Measurements from ENCODE around the gene GNPAT. TPM values are rescaled to one million over a fixed set of nuclear protein-coding genes. Genes with fewer than 3 reads are reported as not detected.

GNPAT gene
- total RNA-seq, 4 donors from 2014 or later = 33.9 to 41.9 (median 38.8) TPM

DNA sequence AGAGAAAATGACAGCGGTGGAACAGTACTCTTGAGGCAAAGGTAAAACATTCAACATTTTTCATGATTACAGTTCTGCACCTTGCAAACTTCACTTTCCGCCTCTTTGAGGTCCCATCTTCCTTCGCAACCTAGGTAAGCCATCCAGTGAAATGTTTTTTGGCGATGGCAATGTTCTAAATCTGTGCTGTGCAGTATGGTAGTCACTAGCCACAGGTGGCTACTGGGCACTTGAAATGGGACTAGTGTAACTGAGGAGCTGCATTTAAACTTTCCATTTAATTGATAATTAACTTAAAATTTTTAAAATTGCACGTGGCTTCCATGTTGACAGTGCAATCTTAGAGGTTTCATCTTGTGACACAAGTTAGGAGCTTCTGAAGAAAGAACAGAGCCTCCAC is 83.6 kb downstream of the GNPAT start:
- intact Hi-C loops (cut with DNase I) = no loop called here
- no peaks in the 10 kb centered on the region for H3K27me3 ChIP-seq
- 85% methylated on average over 5 of the region's 5 CpGs for WGBS, 2 donors
- H3K36me3 ChIP-seq = no peaks in the 10 kb centered on the region
- no peak for DNase-seq
- TF ChIP-seq, protein P1, sequence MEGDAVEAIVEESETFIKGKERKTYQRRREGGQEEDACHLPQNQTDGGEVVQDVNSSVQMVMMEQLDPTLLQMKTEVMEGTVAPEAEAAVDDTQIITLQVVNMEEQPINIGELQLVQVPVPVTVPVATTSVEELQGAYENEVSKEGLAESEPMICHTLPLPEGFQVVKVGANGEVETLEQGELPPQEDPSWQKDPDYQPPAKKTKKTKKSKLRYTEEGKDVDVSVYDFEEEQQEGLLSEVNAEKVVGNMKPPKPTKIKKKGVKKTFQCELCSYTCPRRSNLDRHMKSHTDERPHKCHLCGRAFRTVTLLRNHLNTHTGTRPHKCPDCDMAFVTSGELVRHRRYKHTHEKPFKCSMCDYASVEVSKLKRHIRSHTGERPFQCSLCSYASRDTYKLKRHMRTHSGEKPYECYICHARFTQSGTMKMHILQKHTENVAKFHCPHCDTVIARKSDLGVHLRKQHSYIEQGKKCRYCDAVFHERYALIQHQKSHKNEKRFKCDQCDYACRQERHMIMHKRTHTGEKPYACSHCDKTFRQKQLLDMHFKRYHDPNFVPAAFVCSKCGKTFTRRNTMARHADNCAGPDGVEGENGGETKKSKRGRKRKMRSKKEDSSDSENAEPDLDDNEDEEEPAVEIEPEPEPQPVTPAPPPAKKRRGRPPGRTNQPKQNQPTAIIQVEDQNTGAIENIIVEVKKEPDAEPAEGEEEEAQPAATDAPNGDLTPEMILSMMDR (IDR thresholded peaks at IDR 0.05) = no peak
- TF ChIP-seq POLR2A (IDR thresholded peaks at IDR 0.05) = no peak
- no peaks in the 10 kb centered on the region for H3K4me1 ChIP-seq
- no peak overlapping the region for H3K27ac ChIP-seq
- H3K4me3 ChIP-seq (replicated peaks in 1 of 3) = no peak overlapping the region
- H3K9me3 ChIP-seq = no peaks in the 10 kb centered on the region

DNA sequence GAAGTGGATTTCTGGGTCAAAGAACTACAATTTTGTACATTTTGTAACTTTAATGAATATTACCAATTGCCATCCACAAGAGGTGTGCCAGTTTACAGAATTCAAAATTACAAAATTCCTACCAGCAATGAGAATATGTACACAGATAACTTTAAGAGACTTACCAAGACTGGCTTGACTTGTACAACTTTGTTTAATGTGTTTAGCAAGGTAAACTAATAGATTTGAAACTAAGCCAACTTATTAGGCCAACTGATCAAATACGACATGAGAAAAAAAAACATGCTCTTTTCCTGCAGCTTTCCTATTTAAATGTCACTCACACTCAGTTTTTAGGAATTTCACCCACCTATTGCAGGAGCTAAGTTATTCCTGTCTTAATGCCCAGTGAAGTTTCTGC is 85.2 kb downstream of the GNPAT start:
- no peak overlapping the region for H3K4me3 ChIP-seq (replicated peaks in 1 of 3)
- 76 to 78% methylated on average over 1 of the region's 1 CpG for WGBS, 2 donors
- H3K27ac ChIP-seq = no peak overlapping the region
- no peak for DNase-seq
- H3K27me3 ChIP-seq = no peaks in the 10 kb centered on the region
- H3K9me3 ChIP-seq = no peaks in the 10 kb centered on the region
- no peaks in the 10 kb centered on the region for H3K4me1 ChIP-seq
- H3K36me3 ChIP-seq = no peaks in the 10 kb centered on the region
- TF ChIP-seq POLR2A (IDR thresholded peaks at IDR 0.05) = no peak
- TF ChIP-seq, protein P1 (IDR thresholded peaks at IDR 0.05) = no peak
- intact Hi-C loops (cut with DNase I) = no loop called here

Small RNA genes lying within 50 kb of the gene (small RNA-seq; reads per million reads assigned to genes)
- gene RNA5SP80 = not detected

Other genes with a start within 250 kb of the GNPAT start
- gene FAM89A, start 201.0 kb upstream of the GNPAT start, total RNA-seq = 10 to 100 TPM in 3 of 4 donors, 1 to 10 TPM in 1; 8.0 to 27.0 (median 17.1) TPM
- gene TRIM67, start 79.2 kb upstream of the GNPAT start, total RNA-seq = not detected
- 10 to 100 TPM; 15.9 to 30.5 (median 18.6) TPM for gene EXOC8, start 96.6 kb downstream of the GNPAT start, total RNA-seq
- 10 to 100 TPM; 11.0 to 28.9 (median 21.9) TPM for gene SPRTN, start 97.1 kb downstream of the GNPAT start, total RNA-seq
- 10 to 100 TPM; 36.6 to 48.5 (median 42.2) TPM for gene EGLN1, start 181.1 kb downstream of the GNPAT start, total RNA-seq